ENCODE data around the gene MGAT3. TPM values are rescaled to one million over a fixed set of nuclear protein-coding genes. Genes with fewer than 3 reads are reported as not detected.

Gene MGAT3
- total RNA-seq, 1 donor = not detected

DNA sequence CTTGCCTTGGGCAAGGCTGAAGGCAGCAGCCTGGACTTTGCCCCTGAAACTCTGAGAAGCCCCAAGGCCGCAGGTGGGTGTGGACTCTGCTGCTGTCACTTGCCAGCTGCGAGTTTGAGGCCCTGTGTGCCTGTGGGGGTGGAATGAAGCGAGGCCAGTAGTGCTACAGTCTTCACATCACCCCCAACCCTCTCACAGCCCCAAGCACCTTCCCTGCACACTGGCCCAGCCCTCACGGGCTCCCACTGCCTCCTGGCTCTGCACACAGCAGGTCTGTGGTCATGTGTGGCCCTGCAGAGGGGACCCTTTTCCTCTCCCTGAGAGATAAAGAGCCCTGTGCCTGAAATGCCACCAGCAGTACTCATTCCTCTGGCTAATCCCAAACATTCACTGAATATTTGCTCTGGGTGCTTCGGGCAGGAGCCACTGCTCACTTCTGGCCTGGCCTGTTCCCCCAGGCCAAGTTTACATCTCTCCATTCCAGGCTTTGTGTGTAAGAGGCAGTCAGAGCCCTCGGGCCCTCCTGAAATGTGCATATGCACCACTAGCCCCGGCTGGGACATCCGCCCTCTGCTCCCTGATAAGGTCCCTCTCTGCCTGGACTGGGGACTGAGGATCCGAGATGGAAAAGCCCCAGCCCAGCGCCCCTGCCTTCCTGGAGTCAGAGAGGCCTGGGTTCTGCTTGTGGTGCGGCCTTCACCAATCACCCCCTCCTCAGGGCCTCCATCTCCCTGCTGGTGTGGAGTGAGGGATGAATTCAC is 17.7 kb downstream of the MGAT3 start:
- TF ChIP-seq CTCF (IDR thresholded peaks at IDR 0.05; ENCODE audit: extremely low read depth, low read depth, low read length) = no peak
- no peaks in the 10 kb centered on the region for H3K36me3 ChIP-seq (ENCODE audit: insufficient read depth, low read length)
- no peaks in the 10 kb centered on the region for H3K9me3 ChIP-seq (ENCODE audit: low read depth, low read length)
- H3K4me3 ChIP-seq (ENCODE audit: insufficient read depth, low read length) = no peak overlapping the region
- H3K4me1 ChIP-seq (ENCODE audit: insufficient read depth, low read length) = peaks cover 5% of the 10 kb centered on the region
- H2AFZ ChIP-seq (ENCODE audit: low read length) = no peak overlapping the region
- H3K79me2 ChIP-seq (ENCODE audit: insufficient read depth, low read length) = no peaks in the 10 kb centered on the region
- no peak for DNase-seq (ENCODE audit: insufficient read length, low spot score, missing footprints)
- H3K4me2 ChIP-seq (ENCODE audit: insufficient read depth, low read length) = no peak overlapping the region
- H3K27me3 ChIP-seq (ENCODE audit: insufficient read depth, low read length) = no peaks in the 10 kb centered on the region
- H4K20me1 ChIP-seq (ENCODE audit: insufficient read depth, low read length) = no peaks in the 10 kb centered on the region
- H3K27ac ChIP-seq (ENCODE audit: low read depth, low read length) = no peak overlapping the region

DNA sequence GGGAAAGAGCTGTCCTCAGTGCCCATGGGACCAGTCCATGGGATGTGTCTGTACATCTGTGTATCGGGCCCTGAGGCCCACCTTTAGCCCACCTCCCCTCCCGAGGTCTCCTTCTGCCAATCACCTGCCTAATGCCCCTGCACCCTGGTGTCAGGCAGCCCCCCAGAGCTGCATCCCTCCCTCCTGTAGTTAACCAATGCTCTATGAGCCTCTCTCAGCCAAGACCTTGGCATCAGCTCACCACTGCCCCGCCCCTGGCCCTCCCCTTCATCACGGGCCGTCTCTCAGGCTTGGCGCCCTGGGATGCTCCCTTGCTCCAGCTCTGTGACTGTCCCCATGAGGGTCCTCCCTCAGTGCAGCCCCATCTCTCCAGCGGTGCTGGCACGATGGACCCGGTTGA is 18.5 kb downstream of the MGAT3 start:
- Histone ChIP-seq H3K4me1 (ENCODE audit: insufficient read depth, low read length) (peaks cover 5% of the 10 kb centered on the region), H3K79me2 (ENCODE audit: insufficient read depth, low read length) (no peaks in the 10 kb centered on the region), H3K4me3 (ENCODE audit: insufficient read depth, low read length) (no peak overlapping the region), H3K36me3 (ENCODE audit: insufficient read depth, low read length) (no peaks in the 10 kb centered on the region), H3K4me2 (ENCODE audit: insufficient read depth, low read length) (no peak overlapping the region), H3K27me3 (ENCODE audit: insufficient read depth, low read length) (no peaks in the 10 kb centered on the region), H3K9me3 (ENCODE audit: low read depth, low read length) (no peaks in the 10 kb centered on the region), H2AFZ (ENCODE audit: low read length) (no peak overlapping the region), H4K20me1 (ENCODE audit: insufficient read depth, low read length) (no peaks in the 10 kb centered on the region), H3K27ac (ENCODE audit: low read depth, low read length) (no peak overlapping the region)
- TF ChIP-seq CTCF (IDR thresholded peaks at IDR 0.05; ENCODE audit: extremely low read depth, low read depth, low read length) = no peak
- DNase-seq (ENCODE audit: insufficient read length, low spot score, missing footprints) = no peak

DNA sequence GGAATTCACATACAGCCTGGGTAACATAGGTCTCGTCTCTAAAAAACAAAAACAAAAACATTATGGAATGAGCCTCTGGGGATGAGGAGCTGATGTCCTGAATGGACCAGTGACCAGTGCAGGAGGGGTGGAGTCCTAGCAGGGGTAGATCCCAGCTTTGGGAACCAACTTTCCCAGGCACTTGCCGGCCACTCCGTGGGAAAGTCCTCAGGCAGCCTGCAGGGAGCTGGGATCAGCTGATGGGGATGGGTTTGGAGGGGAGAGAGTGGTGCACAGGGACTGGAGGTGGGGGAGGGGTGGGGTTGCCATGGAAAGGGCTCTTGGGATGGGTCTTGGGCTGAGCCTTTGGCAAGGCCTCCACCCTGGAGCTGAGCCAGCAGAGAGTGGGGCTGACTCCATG is 19.1 kb downstream of the MGAT3 start:
- no peaks in the 10 kb centered on the region for H3K9me3 ChIP-seq (ENCODE audit: low read depth, low read length)
- H2AFZ ChIP-seq (ENCODE audit: low read length) = no peak overlapping the region
- no peaks in the 10 kb centered on the region for H3K27me3 ChIP-seq (ENCODE audit: insufficient read depth, low read length)
- no peak overlapping the region for H3K27ac ChIP-seq (ENCODE audit: low read depth, low read length)
- no peak for TF ChIP-seq CTCF (IDR thresholded peaks at IDR 0.05; ENCODE audit: extremely low read depth, low read depth, low read length)
- no peak overlapping the region for H3K4me2 ChIP-seq (ENCODE audit: insufficient read depth, low read length)
- peaks cover 5% of the 10 kb centered on the region for H3K4me1 ChIP-seq (ENCODE audit: insufficient read depth, low read length)
- H3K36me3 ChIP-seq (ENCODE audit: insufficient read depth, low read length) = no peaks in the 10 kb centered on the region
- no peak overlapping the region for H3K4me3 ChIP-seq (ENCODE audit: insufficient read depth, low read length)
- DNase-seq (ENCODE audit: insufficient read length, low spot score, missing footprints) = peak; percentile 78
- H3K79me2 ChIP-seq (ENCODE audit: insufficient read depth, low read length) = no peaks in the 10 kb centered on the region
- no peaks in the 10 kb centered on the region for H4K20me1 ChIP-seq (ENCODE audit: insufficient read depth, low read length)

DNA sequence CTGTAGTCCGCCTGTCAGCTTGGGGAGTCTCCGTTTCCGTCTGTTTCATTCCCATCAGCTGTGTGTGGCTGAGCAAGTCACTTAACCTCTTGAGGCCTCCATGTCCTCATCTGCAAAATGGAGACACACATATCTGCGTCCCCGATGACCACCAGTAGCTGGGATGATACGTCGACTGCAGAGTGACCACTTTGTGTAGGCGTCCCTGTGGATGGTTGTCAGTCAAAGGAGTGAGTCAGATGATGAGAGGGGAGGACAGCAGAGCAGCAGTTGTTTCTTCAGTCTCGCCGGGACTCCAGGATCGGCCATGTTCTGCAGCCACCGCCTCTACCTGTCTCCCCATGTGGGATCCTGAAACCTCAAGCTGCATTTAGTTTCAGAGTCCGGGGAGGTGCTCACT is 19.9 kb downstream of the MGAT3 start:
- Histone ChIP-seq H3K27me3 (ENCODE audit: insufficient read depth, low read length) (no peaks in the 10 kb centered on the region), H3K79me2 (ENCODE audit: insufficient read depth, low read length) (no peaks in the 10 kb centered on the region), H3K36me3 (ENCODE audit: insufficient read depth, low read length) (no peaks in the 10 kb centered on the region), H3K27ac (ENCODE audit: low read depth, low read length) (no peak overlapping the region), H3K4me3 (ENCODE audit: insufficient read depth, low read length) (no peak overlapping the region), H3K4me2 (ENCODE audit: insufficient read depth, low read length) (no peak overlapping the region), H3K9me3 (ENCODE audit: low read depth, low read length) (no peaks in the 10 kb centered on the region), H2AFZ (ENCODE audit: low read length) (no peak overlapping the region), H4K20me1 (ENCODE audit: insufficient read depth, low read length) (no peaks in the 10 kb centered on the region), H3K4me1 (ENCODE audit: insufficient read depth, low read length) (peaks cover 5% of the 10 kb centered on the region)
- DNase-seq (ENCODE audit: insufficient read length, low spot score, missing footprints) = no peak
- no peak for TF ChIP-seq CTCF (IDR thresholded peaks at IDR 0.05; ENCODE audit: extremely low read depth, low read depth, low read length)

Measured in osteoblast (primary cell).